Astrocyte (in vitro differentiated cells and primary cell): Measurements from ENCODE around the gene SLC2A8.

ENCODE experiments used
- CTCF ChIP-seq: IDR thresholded peaks from 2 replicates; pipeline ENCODE4 v1.5.1; 2011; ENCODE audit warnings: low read depth, mild to moderate bottlenecking, inconsistent platforms, low read length, moderate library complexity; ENCODE audit not compliant: insufficient read depth
- EZH2 ChIP-seq: IDR thresholded peaks from 2 replicates; pipeline ENCODE4 v1.6.1; 2012; ENCODE audit warnings: mild to moderate bottlenecking, low read length, inconsistent platforms; ENCODE audit not compliant: insufficient read depth

GRCh38 chr9:127398275-127398647 lies 1.3 kb downstream of the SLC2A8 start:
- TF ChIP-seq CTCF, result no peak
- TF ChIP-seq EZH2, result no peak
